ENCODE results near the gene DDX1. TPM values are rescaled to one million over a fixed set of nuclear protein-coding genes. Genes with fewer than 3 reads are reported as not detected.
A peak's percentile ranks its signal among the peaks of the same experiment; 100 is the strongest.
"Not testable (repeated sequence)": the region's sequence is repeated elsewhere in the genome, so short reads cannot be mapped to it uniquely, and the experiment has no call there.

DDX1 gene
- total RNA-seq: 75.4 TPM

DNA sequence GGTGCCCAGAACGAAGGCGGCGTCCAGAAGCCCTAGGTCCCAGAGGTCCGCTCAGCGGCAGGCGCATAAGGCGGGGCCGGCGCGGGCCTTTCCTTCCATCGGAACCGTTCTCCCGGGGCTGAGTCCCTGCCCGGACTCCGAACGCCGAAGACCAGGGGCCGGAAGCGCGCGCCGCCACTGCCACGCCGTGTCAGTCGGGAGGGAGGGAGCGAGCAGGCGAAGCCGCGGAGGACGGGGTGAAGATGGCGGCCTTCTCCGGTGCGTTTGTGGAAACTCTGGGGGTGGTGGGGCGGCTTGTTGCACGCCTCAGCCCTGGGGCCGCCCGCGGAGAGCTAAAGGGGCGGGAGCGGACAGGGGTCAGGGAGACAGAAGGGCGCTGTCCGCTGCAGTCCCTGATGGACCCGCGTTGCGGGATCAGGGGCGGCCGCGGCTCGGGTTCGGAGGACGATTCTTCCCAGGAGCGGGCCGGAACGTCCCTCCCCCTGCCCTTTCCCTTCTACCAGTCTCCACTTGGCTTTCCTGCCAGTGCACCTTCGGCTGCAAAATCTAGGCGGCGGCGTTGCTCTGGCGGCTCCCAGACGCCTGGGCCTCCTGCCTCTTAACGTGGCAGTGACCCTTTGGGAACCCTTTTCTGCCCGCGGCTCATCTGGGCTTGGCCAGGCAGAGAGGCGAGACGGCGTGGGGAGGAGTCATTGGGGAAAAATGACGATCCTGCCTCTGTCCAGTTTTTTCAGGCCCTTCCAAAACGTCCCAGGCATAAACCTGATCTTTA lies at the start of gene DDX1:
TSS of gene DDX1 (plus strand) at position 177 of the 772 bp plus-strand sequence. CDS start at position 243, 66 bp downstream.
- DNase-seq (ENCODE audit: low spot score) (peak; percentile 90), ATAC-seq (peak; percentile 98)
- intact Hi-C loops (cut with DNase I): no loop called here

DNA sequence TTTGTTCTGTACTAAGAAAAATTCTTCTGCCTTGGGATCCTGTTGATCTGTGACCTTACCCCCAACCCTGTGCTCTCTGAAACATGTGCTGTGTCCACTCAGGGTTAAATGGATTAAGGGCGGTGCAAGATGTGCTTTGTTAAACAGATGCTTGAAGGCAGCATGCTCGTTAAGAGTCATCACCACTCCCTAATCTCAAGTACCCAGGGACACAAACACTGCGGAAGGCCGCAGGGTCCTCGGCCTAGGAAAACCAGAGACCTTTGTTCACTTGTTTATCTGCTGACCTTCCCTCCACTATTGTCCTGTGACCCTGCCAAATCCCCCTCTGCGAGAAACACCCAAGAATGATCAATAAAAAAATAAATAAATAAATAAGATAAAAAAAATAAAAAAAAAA lies 49.4 kb upstream of the DDX1 start:
- ATAC-seq; intact Hi-C loops (cut with DNase I): not testable (repeated sequence)

DNA sequence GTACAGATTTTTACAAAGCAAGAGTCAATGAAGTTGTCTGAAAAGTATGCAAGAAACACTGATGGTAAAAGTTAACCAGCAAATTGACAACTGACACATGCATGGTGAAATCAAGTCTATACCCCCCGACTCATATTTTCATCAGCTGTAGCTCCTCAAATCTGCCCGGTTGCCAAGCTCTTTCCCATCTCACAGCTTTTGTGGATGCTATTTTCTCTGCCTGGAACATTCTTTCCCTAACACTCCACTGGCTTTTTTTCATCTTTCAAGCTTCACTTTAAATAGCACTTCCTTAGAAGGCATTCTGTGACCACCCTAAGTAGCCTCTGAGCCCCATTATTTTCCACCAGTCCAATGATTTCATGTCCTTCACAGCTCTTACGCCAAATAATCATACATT lies 48.6 kb upstream of the DDX1 start:
- no peak for DNase-seq (ENCODE audit: low spot score)
- intact Hi-C loops (cut with DNase I): no loop called here
- no peak for ATAC-seq

More for the DNA sequence above, 49.4 kb upstream of the DDX1 start:
- DNase-seq (ENCODE audit: low spot score): not testable (repeated sequence)

DNA sequence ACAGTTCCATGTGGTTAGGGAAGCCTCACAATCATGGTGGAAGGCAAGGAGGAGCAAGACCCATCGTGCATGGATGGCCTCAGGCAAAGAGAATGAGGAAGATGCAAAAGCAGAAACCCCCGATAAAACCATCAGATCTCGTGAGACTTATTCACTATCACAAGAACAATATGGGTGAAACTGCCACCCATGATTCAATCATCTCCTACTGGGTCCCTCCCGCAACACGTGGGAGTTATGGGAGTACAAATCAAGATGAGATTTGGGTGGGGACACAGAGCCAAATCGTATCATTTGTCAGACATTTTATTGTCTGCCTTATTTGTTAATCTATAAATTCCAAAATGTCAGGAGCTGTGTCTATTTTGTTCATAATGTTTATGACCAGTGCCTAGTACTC lies 48.1 kb upstream of the DDX1 start:
- DNase-seq (ENCODE audit: low spot score): no peak
- intact Hi-C loops (cut with DNase I): no loop called here
- no peak for ATAC-seq

DNA sequence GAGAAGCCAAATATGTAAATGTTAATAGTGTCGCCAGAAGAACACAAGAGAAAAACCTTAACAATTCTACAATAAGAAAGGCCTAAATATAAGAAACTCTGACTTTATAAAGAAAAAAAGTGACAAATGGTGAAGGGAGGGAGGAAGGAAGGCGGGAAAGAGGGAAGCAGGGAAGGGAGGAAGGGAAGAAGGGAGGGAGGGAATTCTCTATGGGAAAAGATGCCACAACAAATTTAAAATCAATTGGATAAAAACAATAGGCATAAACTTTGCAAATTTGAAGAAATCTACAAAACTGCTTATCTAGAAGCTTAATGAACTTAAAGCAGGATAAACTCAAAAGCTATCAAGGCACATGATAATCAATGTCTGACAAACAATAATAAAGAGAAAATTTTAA lies 47.4 kb upstream of the DDX1 start:
- intact Hi-C loops (cut with DNase I): no loop called here
- no peak for ATAC-seq
- no peak for DNase-seq (ENCODE audit: low spot score)

DNA sequence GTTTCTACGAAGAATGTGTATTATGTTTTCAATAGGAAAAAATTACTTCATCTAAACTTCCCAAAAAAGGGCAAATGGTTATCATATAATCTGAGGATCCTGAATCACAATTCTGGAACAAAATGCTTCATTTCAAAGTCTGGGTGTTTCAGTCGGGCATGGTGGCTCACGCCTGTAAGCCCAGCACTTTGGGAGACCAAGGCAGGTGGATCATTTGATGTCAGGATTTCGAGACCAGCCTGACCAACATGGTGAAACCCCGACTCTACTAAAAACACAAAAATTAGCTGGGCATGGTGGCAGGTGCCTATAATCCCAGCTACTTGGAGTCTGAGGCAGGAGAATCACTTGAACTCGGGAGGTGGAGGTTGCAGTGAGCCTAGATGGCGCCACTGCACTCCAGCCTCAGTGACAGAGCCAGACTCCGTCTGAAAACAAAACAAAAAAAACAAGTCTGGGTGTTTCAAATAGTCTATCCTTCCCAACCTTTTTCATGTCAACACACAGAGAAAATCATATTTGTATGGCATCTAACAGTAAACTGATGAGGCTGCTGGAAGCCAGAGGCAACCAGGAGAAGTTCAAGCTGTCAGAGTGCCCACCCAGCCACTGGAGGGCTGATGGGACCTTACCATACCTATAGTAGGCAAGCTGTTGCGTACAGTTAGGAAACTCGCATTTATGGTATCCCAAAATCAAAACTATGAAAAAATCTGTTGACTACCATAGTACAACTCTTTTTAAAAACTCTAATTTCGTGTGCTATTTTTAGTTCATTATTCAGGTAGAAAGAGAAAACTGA lies 45.2 kb upstream of the DDX1 start:
- intact Hi-C loops (cut with DNase I): no loop called here
- ATAC-seq: no peak

DNA sequence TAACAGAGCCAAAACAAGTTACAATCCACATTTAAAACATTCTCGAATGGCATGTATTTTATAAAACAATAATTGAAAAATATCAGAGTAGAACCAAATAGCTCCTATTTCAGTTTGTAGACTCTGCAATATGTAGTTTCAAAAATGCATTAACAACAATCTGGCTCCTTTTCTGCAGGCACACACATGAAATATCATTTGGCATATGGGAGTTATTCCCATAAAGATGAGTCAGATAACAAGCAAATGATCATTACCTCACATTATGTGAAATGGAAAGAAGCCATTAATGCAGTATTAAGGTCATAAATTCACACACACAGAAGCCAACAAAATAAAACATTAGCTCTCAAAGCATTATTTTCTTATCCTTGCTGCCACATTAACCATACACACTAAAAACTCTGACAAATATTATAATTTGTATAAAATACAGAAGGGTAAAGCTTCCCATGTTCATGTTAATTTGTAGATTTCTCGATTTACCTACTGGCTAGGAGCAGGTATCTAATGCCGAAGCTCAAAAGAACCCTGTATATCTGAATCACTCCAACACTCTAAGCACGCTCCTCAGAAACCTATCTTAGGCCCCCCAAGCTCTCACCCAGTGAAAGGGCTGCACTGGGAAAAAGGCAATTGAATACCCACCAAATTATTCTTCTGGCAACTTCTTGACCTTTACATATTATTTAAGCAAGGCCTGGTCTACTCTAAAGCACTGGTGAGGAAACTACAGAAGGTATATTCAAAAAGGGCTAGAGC lies 44.4 kb upstream of the DDX1 start:
- intact Hi-C loops (cut with DNase I): no loop called here
- DNase-seq (ENCODE audit: low spot score) (no peak), ATAC-seq (no peak)

More for the DNA sequence above, 45.2 kb upstream of the DDX1 start:
- no peak for DNase-seq (ENCODE audit: low spot score)

DNA sequence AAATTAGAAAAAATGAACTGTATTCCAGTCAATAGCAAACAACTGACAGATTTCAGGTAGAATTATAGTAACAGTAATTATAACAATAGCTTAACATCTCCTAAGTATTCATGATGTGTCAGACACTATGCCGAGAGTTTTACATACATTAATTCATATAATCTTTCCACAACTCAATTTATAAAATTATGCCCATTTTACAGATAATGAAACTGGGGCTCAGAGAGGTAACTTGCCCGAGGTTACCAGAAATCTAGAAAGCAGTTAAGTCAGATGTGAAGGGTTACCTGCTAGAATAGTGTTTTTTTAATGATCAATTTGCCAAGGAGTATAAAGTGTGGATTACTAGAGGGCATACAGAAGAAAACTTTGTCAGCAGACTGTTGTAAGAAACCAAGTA lies 42.7 kb upstream of the DDX1 start:
- intact Hi-C loops (cut with DNase I): no loop called here

DNA sequence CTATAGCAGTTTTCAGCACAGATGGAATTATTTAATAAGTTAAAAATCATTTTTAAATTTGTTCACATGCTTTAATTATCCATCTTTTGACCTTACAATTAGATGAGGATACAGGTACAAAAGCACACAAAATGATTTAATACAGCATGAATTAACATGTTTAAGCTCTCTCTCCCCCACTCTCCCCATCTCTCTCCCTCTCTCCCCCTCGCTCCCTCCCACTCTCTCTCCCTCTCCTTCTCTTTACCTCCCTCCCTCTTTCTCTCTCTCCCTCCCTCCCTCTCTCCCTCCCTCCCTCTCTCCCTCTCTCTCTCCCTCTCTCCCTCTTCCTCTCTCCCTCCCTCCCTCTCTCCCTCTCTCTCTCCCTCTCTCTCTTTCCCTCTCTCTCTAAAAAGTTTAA lies 38.1 kb upstream of the DDX1 start:
- ATAC-seq: no peak
- DNase-seq (ENCODE audit: low spot score): no peak
- intact Hi-C loops (cut with DNase I): no loop called here

More for the DNA sequence above, 42.7 kb upstream of the DDX1 start:
- ATAC-seq (no peak), DNase-seq (ENCODE audit: low spot score) (no peak)

DNA sequence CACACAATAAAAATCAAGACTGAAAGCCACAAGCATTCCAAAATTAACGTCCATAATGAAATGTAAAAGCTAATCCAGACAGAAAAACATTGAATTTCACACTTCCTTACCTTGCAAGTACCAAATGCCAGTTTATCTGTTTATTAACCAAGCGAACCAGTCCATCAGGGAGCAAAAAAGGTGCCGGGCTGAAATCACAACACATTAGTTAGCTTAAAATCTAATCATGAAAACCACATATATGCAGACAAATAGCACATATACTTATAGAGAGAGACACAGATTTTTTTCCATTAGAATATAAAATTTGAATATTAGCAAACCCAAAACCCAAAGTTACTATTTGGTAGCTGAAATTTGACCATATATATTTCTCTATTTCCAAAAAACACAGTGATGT lies 37.7 kb upstream of the DDX1 start:
- intact Hi-C loops (cut with DNase I): no loop called here
- ATAC-seq: no peak

DNA sequence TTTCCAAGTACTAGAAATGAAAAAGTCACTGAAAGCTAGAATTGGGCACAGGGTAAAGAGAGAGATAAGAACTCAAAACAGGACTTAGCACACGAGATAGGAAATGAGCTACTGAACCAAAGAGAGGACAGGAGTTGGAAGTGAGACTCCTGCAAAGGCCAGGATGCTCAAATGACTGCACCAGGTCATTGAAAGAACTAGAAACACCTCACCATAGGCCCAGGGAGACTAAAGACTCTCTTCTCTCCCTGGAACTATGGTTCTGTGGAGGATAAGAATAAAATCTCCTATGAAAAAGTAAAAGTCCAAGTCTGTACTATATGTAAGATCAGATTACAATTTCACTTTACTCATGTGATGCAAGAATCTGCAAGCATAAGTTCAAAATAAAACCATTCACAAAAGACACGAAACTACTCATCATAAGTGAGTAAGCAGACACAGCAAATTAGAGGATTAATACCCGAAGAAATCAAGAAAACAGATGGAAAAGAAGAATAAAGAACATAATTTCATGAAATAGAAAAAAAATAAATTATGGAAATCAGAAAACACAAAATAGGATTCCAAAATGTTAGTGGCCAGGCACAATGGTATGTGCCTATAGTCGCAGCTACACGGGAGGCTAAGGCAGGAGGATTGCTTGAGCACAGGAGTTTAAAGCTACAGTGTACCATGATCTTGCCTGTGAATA lies 37.0 kb upstream of the DDX1 start:
- ATAC-seq: no peak
- intact Hi-C loops (cut with DNase I): no loop called here

More for the DNA sequence above, 37.7 kb upstream of the DDX1 start:
- DNase-seq (ENCODE audit: low spot score): no peak

DNA sequence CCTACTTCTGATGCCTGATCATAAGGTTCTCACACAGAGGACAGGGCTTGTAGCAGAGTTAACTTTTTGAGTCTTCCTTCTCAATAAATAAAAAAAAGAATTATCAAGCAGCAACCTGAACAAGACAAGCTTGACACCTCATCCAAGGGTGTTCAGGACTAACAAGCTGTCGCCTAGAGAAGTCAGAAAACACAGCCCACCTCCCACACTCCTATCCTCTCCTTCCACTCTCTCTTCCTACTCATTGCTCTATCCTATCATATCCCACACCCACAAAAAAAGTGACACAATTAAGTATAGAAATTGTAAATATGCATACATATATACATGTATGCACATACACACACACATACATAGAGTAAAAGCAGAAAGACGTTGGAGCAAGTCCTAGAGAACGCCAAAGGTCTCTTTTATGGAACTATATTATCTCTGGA lies 35.9 kb upstream of the DDX1 start:
- intact Hi-C loops (cut with DNase I): no loop called here
- DNase-seq (ENCODE audit: low spot score): no peak
- no peak for ATAC-seq

More for the DNA sequence above, 37.0 kb upstream of the DDX1 start:
- no peak for DNase-seq (ENCODE audit: low spot score)

DNA sequence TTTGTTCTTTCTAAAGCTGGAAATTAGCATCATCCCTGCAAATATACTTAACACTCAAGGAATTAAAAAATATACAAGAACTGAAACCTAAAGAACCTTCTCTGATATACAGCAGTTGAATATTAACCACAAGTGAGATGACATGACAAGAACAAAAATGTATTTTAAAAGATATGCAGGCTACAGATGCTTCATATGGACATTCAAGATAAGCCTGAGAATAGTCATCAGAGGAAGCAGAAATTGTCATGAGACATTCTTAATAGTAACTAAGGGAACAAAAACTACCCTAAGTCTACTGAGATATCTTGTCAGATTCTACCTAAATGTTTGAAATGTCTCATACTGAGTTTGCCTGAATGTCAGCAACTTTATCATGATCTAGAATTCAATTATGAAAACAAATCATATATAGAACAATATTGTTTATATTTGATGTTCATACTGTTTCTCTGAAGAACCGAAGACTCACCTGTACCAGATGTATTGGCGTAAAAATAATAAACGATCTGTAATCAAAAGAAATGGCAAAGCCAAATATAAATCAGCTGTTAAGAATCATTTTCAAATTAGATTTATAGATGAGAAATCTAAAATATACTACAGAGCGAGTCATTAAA lies 35.2 kb upstream of the DDX1 start:
- ATAC-seq: no peak
- DNase-seq (ENCODE audit: low spot score): no peak
- intact Hi-C loops (cut with DNase I): no loop called here

DNA sequence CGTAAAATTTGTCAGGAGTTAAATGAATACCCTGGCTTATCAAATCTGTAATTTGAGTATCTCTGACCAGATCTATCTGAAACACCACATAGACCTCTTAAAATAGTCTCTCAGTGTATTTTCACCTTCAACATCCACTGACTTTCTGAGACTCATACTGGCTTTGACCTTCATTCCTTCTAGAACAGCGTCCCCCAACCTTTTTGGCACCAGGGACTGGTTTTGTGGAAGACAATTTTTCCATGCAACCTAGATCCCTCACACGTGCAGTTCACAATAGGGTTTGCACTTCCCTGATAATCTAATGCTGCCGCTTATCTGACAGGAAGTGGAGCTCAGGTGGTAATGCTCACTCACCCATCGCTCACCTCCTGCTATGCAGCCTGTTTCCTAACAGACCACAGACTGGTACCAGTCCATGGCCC lies 33.8 kb upstream of the DDX1 start:
- no peak for ATAC-seq
- intact Hi-C loops (cut with DNase I): no loop called here
- DNase-seq (ENCODE audit: low spot score): no peak

DNA sequence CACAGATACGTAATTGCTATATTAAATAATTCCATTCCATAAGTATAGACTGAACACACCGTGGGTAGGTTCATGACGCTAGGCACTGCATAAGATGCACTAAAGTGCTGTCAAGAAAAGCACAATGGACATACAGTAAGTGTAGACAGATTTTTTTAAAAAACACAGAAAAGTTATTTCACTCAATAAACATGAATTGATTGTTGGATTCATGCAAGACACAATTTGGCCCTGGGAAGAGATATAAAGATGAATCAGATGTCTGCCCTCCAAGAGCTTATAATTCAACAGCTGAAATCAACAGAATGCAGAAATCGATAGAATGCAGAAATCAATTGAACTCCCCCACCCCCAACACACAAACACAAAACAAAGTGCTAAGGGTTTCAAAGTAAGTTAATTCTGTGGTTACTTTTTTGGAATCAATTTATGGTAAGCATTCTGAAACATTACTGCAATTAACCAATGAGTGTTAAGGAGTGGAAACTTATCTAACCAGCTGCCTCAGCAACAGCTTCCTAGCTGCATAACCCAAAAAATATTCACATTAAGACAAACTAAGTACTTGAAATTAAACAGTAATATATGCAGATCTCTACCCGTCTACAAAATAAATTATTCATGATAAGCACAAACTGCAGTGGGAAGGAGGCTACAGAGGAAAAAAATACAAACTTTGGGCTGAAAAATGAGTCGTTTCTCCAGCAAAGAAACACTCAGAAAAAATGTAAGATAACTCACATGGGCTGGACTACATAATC lies 32.1 kb upstream of the DDX1 start:
- DNase-seq (ENCODE audit: low spot score) (no peak), ATAC-seq (no peak)
- intact Hi-C loops (cut with DNase I): no loop called here

DNA sequence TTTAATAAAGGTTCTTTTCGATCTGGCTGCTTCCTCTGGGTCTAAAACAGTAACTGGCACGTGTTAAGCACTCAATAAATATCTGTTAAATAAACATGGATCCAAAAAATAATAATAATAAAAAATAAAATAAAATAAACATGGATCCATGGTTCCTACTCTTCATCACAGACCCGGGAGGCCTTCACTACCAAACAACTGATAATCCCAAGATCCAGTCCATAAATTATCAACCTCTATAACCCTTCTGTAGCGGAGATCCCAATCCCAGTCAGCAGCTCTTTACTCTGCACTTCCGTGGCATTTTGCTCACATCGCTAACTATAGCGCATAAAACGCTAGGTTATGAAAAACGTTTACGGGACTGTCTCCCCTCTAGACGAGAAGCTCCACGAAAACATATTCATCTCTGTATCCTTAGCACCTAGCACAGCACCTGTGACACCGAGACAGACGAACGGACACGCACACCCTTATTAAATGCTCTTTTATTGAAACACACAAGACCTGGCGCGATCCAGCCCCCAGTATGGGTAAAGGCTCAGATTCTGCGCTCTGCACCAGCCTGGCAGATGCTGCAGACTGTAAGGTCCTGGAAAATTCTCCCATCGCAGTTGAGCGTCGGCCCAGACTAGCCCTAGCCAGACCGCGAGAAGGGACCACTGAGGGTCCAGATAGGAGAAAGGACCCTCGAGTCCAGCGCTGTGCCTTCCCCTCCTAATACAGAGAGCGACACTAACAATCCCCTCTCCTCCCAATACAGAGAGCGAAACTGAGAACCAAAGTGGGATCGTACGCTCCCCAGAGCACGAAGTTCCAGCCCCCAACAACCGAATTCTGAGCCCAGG lies 31.3 kb upstream of the DDX1 start:
- no peak for DNase-seq (ENCODE audit: low spot score)
- peak; percentile 55 for ATAC-seq
- intact Hi-C loops (cut with DNase I): no loop called here

DNA sequence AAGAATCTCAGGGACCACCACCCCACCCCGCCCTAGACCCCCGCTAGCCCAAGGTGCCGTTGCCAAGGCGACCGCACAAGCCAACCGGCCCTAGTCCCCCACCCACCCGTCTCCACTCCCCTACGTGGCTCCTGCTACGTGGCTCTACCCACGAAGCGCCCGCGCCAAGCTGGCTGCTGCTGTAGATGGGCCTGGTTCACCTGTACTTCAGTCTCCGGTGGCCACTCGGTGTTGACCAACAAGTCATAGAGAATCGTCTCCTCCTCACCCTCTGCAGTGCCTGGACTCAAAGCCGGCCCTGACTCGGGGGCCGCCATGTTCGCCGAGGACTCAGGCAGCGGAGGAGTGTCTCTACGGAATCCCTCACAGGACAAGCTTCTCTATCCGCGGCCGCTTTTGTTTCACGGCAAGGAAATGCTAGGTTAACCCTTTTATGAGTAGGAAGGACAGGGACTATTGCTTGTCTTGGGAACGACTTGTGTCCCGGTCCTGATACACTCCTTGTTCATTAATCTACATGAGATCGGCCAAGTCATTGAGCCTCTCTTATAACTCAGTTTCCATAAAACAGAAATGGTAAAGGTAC lies 30.6 kb upstream of the DDX1 start, which contains the start of gene NBAS:
TSS of gene NBAS (minus strand) at position 347 of the 586 bp plus-strand sequence. CDS start at position 317, 30 bp downstream.
- intact Hi-C loops (cut with DNase I): no loop called here
- ATAC-seq: peak; percentile 97
- peak; percentile 92 for DNase-seq (ENCODE audit: low spot score)

Measured in sciatic nerve (tissue), 2 donors.